HepG2 (cell line): ENCODE data around the gene RAB3D. TPM values are rescaled to one million over a fixed set of nuclear protein-coding genes. Genes with fewer than 3 reads are reported as not detected.

Experiments
- ADNP ChIP-seq: sonication (generic); formaldehyde crosslinking; IDR thresholded peaks from 2 replicates; pipeline ENCODE4 v1.4.0; 2020; ENCODE audit warnings: missing genetic modification reagents
- CBX5 ChIP-seq: sonication (generic); formaldehyde crosslinking; IDR thresholded peaks from 2 replicates; pipeline ENCODE4 v1.4.0; 2020; ENCODE audit warnings: missing genetic modification reagents, borderline replicate concordance
- SCMH1 ChIP-seq: sonication (generic); formaldehyde crosslinking; IDR thresholded peaks from 2 replicates; pipeline ENCODE4 v1.9.0; 2021; ENCODE audit warnings: missing genetic modification reagents, mild to moderate bottlenecking, borderline replicate concordance
- ZNF12 ChIP-seq: sonication (generic); formaldehyde crosslinking; IDR thresholded peaks from 2 replicates; pipeline ENCODE4 v1.5.0; 2020; ENCODE audit warnings: missing genetic modification reagents
- ZNF75D ChIP-seq: sonication (generic); formaldehyde crosslinking; IDR thresholded peaks from 2 replicates; pipeline ENCODE4 v1.8.1; 2023; ENCODE audit warnings: missing genetic modification reagents, mild to moderate bottlenecking, borderline replicate concordance
- ZNF883 ChIP-seq: sonication (generic); formaldehyde crosslinking; IDR thresholded peaks from 2 replicates; pipeline ENCODE4 v1.5.1; 2020; ENCODE audit warnings: mild to moderate bottlenecking, missing genetic modification reagents; ENCODE audit errors: not compliant biosample characterization
- polyA plus RNA-seq, 8 experiments: library from polyadenylated mRNA; depleted of rRNA in 3 of 8; stranded (reverse) in 7 of 8; unstranded in 1 of 8; fragments of >200 nt; fragmentation: Illumina TruSeq in 4 of 8; extraction: Trizol in 4 of 8; gene quantifications; 2 replicates each; pipeline versions ENCODE4 v1.2.1 to v1.2.3, GENCODE V29; 2011 to 2016; ENCODE audit warnings: low read depth in 4 of 8, missing spikeins in 1 of 8, mixed read lengths in 1 of 8; ENCODE audit not compliant: insufficient read depth in 1 of 8
- total RNA-seq, 5 experiments: library from RNA; depleted of rRNA; stranded (reverse); fragments of >200 nt; fragmentation: Illumina TruSeq; extraction: Trizol; gene quantifications; 2 replicates each; pipeline ENCODE4 v1.2.3, GENCODE V29; 2016; ENCODE audit warnings: low read depth in 1 of 5
- TF ChIP-seq, protein P1 (sequence below): sonication (generic); formaldehyde crosslinking; IDR thresholded peaks from 2 replicates; pipeline ENCODE4 v1.4.0; 2020; ENCODE audit warnings: low read depth, missing genetic modification reagents
- TF ChIP-seq, protein P2 (sequence below): sonication (generic); formaldehyde crosslinking; IDR thresholded peaks from 2 replicates; pipeline ENCODE4 v1.4.0; 2020; ENCODE audit warnings: missing genetic modification reagents
- TF ChIP-seq, protein P3 (sequence below): sonication (generic); formaldehyde crosslinking; IDR thresholded peaks from 2 replicates; pipeline ENCODE4 v1.4.0; 2020; ENCODE audit warnings: mild to moderate bottlenecking, missing genetic modification reagents
- TF ChIP-seq, protein P4 (sequence below): IDR thresholded peaks from 2 replicates; pipeline ENCODE4 v1.6.1; 2016
- TF ChIP-seq, protein P5 (sequence below): IDR thresholded peaks from 2 replicates; pipeline ENCODE4 v1.6.1; 2016; ENCODE audit warnings: mild to moderate bottlenecking
- TF ChIP-seq, protein P6 (sequence below): sonication (generic); formaldehyde crosslinking; IDR thresholded peaks from 2 replicates; pipeline ENCODE4 v1.4.0; 2020; ENCODE audit warnings: mild to moderate bottlenecking, missing genetic modification reagents
- TF ChIP-seq, protein P7 (sequence below): conservative IDR thresholded peaks from 2 replicates; pipeline ENCODE4 v1.6.1; 2018; ENCODE audit warnings: missing genetic modification reagents

RAB3D gene
- total and polyA plus RNA-seq, 2 of the 13 experiments (the other 11 are each of a cell fraction or from before 2014, with no cell fraction given) = 2.0 to 16.1 TPM

DNA sequence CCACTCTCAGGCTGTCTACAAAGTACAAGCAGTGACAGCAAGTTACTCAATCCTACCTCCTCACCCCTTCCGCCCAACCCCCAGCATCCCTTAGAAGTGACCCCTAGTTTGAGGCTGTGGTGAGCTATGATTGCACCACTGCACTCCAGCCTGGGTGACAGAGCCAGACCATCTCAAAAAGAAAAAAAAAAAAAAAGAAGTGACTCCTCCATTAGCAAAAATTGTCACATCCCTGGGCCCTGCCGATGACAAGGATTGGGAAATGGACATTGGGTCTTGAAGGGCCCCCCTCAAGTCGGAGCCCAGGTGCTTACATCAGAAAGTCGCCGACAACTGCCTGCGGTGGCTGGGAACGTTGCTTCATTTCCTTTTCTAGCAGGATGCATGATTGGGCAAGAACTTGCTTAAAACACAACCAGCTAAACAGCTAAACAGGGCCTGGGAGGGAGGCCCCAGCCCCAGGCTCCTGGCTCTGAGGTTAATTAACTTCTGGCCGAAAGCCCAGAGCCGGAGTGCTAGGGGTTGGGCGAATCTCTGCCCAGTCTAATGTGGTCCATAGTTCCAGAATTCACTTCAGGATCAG lies 15.3 kb downstream of the RAB3D start (continued):
- TF ChIP-seq, protein P1, sequence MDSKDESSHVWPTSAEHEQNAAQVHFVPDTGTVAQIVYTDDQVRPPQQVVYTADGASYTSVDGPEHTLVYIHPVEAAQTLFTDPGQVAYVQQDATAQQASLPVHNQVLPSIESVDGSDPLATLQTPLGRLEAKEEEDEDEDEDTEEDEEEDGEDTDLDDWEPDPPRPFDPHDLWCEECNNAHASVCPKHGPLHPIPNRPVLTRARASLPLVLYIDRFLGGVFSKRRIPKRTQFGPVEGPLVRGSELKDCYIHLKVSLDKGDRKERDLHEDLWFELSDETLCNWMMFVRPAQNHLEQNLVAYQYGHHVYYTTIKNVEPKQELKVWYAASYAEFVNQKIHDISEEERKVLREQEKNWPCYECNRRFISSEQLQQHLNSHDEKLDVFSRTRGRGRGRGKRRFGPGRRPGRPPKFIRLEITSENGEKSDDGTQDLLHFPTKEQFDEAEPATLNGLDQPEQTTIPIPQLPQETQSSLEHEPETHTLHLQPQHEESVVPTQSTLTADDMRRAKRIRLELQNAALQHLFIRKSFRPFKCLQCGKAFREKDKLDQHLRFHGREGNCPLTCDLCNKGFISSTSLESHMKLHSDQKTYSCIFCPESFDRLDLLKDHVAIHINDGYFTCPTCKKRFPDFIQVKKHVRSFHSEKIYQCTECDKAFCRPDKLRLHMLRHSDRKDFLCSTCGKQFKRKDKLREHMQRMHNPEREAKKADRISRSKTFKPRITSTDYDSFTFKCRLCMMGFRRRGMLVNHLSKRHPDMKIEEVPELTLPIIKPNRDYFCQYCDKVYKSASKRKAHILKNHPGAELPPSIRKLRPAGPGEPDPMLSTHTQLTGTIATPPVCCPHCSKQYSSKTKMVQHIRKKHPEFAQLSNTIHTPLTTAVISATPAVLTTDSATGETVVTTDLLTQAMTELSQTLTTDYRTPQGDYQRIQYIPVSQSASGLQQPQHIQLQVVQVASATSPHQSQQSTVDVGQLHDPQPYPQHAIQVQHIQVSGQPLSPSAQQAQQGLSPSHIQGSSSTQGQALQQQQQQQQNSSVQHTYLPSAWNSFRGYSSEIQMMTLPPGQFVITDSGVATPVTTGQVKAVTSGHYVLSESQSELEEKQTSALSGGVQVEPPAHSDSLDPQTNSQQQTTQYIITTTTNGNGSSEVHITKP = no peak
- TF ChIP-seq, protein P2, sequence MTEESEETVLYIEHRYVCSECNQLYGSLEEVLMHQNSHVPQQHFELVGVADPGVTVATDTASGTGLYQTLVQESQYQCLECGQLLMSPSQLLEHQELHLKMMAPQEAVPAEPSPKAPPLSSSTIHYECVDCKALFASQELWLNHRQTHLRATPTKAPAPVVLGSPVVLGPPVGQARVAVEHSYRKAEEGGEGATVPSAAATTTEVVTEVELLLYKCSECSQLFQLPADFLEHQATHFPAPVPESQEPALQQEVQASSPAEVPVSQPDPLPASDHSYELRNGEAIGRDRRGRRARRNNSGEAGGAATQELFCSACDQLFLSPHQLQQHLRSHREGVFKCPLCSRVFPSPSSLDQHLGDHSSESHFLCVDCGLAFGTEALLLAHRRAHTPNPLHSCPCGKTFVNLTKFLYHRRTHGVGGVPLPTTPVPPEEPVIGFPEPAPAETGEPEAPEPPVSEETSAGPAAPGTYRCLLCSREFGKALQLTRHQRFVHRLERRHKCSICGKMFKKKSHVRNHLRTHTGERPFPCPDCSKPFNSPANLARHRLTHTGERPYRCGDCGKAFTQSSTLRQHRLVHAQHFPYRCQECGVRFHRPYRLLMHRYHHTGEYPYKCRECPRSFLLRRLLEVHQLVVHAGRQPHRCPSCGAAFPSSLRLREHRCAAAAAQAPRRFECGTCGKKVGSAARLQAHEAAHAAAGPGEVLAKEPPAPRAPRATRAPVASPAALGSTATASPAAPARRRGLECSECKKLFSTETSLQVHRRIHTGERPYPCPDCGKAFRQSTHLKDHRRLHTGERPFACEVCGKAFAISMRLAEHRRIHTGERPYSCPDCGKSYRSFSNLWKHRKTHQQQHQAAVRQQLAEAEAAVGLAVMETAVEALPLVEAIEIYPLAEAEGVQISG (CRISPR knock-in tag) = 0 out of 2 replicates have a peak, but pooled peaks have one; percentile 44
- TF ChIP-seq, protein P3, sequence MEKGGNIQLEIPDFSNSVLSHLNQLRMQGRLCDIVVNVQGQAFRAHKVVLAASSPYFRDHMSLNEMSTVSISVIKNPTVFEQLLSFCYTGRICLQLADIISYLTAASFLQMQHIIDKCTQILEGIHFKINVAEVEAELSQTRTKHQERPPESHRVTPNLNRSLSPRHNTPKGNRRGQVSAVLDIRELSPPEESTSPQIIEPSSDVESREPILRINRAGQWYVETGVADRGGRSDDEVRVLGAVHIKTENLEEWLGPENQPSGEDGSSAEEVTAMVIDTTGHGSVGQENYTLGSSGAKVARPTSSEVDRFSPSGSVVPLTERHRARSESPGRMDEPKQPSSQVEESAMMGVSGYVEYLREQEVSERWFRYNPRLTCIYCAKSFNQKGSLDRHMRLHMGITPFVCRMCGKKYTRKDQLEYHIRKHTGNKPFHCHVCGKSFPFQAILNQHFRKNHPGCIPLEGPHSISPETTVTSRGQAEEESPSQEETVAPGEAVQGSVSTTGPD = no peak
- TF ChIP-seq ADNP (no peak), ZNF12 (CRISPR knock-in tag) (0 out of 2 replicates have a peak, but pooled peaks have one; percentile 16), CBX5 (CRISPR knock-in tag) (no peak), ZNF75D (CRISPR knock-in tag) (no peak), ZNF883 (CRISPR knock-in tag) (no peak), SCMH1 (no peak)
- TF ChIP-seq, protein P4, sequence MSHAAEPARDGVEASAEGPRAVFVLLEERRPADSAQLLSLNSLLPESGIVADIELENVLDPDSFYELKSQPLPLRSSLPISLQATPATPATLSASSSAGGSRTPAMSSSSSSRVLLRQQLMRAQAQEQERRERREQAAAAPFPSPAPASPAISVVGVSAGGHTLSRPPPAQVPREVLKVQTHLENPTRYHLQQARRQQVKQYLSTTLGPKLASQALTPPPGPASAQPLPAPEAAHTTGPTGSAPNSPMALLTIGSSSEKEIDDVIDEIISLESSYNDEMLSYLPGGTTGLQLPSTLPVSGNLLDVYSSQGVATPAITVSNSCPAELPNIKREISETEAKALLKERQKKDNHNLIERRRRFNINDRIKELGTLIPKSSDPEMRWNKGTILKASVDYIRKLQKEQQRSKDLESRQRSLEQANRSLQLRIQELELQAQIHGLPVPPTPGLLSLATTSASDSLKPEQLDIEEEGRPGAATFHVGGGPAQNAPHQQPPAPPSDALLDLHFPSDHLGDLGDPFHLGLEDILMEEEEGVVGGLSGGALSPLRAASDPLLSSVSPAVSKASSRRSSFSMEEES (CRISPR knock-in tag) = 0 out of 2 replicates have a peak, but pooled peaks have one; percentile 27
- TF ChIP-seq, protein P5, sequence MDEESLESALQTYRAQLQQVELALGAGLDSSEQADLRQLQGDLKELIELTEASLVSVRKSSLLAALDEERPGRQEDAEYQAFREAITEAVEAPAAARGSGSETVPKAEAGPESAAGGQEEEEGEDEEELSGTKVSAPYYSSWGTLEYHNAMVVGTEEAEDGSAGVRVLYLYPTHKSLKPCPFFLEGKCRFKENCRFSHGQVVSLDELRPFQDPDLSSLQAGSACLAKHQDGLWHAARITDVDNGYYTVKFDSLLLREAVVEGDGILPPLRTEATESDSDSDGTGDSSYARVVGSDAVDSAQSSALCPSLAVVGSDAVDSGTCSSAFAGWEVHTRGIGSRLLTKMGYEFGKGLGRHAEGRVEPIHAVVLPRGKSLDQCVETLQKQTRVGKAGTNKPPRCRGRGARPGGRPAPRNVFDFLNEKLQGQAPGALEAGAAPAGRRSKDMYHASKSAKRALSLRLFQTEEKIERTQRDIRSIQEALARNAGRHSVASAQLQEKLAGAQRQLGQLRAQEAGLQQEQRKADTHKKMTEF = peak; percentile 65; the same call in 1 of the 2 replicates
- TF ChIP-seq, protein P6, sequence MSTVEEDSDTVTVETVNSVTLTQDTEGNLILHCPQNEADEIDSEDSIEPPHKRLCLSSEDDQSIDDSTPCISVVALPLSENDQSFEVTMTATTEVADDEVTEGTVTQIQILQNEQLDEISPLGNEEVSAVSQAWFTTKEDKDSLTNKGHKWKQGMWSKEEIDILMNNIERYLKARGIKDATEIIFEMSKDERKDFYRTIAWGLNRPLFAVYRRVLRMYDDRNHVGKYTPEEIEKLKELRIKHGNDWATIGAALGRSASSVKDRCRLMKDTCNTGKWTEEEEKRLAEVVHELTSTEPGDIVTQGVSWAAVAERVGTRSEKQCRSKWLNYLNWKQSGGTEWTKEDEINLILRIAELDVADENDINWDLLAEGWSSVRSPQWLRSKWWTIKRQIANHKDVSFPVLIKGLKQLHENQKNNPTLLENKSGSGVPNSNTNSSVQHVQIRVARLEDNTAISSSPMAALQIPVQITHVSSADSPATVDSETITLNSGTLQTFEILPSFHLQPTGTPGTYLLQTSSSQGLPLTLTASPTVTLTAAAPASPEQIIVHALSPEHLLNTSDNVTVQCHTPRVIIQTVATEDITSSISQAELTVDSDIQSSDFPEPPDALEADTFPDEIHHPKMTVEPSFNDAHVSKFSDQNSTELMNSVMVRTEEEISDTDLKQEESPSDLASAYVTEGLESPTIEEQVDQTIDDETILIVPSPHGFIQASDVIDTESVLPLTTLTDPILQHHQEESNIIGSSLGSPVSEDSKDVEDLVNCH (CRISPR knock-in tag) = no peak
- TF ChIP-seq, protein P7, sequence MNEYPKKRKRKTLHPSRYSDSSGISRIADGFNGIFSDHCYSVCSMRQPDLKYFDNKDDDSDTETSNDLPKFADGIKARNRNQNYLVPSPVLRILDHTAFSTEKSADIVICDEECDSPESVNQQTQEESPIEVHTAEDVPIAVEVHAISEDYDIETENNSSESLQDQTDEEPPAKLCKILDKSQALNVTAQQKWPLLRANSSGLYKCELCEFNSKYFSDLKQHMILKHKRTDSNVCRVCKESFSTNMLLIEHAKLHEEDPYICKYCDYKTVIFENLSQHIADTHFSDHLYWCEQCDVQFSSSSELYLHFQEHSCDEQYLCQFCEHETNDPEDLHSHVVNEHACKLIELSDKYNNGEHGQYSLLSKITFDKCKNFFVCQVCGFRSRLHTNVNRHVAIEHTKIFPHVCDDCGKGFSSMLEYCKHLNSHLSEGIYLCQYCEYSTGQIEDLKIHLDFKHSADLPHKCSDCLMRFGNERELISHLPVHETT = no peak
